ENCODE measurements around the gene CALCR. TPM values are rescaled to one million over a fixed set of nuclear protein-coding genes. Genes with fewer than 3 reads are reported as not detected.

CALCR gene
- total RNA-seq, 1 donor from 2014 or later, result not detected

GRCh38 chr7:93471456-93471855, 103.1 kb downstream of the CALCR start:
- no peaks in the 10 kb centered on the region for H3K4me1 Mint-ChIP-seq (ENCODE audit: low read depth)
- DNase-seq (ENCODE audit: low spot score), result no peak
- no peaks in the 10 kb centered on the region for H3K36me3 Mint-ChIP-seq (ENCODE audit: low read depth)
- no peaks in the 10 kb centered on the region for H3K27me3 Mint-ChIP-seq (ENCODE audit: low read depth)
- H3K9me3 Mint-ChIP-seq, result no peaks in the 10 kb centered on the region
- no peak overlapping the region for H3K27ac Mint-ChIP-seq
- no peak overlapping the region for H3K4me3 Mint-ChIP-seq (ENCODE audit: low read depth)
- intact Hi-C loops (cut with micrococcal nuclease), result no loop called here

GRCh38 chr7:93463764-93464163, 110.8 kb downstream of the CALCR start:
- intact Hi-C loops (cut with micrococcal nuclease), result no loop called here
- Mint-ChIP-seq H3K27ac (no peak overlapping the region), H3K4me3 (ENCODE audit: low read depth) (no peak overlapping the region), H3K36me3 (ENCODE audit: low read depth) (no peaks in the 10 kb centered on the region), H3K9me3 (no peaks in the 10 kb centered on the region), H3K27me3 (ENCODE audit: low read depth) (no peaks in the 10 kb centered on the region), H3K4me1 (ENCODE audit: low read depth) (no peaks in the 10 kb centered on the region)
- DNase-seq (ENCODE audit: low spot score), result no peak

GRCh38 chr7:93461350-93461749, 113.2 kb downstream of the CALCR start:
- H3K27ac Mint-ChIP-seq, result no peak overlapping the region
- intact Hi-C loops (cut with micrococcal nuclease), result no loop called here
- H3K4me3 Mint-ChIP-seq (ENCODE audit: low read depth), result no peak overlapping the region
- DNase-seq (ENCODE audit: low spot score), result no peak
- H3K9me3 Mint-ChIP-seq, result no peaks in the 10 kb centered on the region
- H3K27me3 Mint-ChIP-seq (ENCODE audit: low read depth), result no peaks in the 10 kb centered on the region
- H3K4me1 Mint-ChIP-seq (ENCODE audit: low read depth), result no peaks in the 10 kb centered on the region
- H3K36me3 Mint-ChIP-seq (ENCODE audit: low read depth), result no peaks in the 10 kb centered on the region

- intact Hi-C loops (cut with micrococcal nuclease), result no loop called here
- Mint-ChIP-seq H3K27ac (no peak overlapping the region), H3K9me3 (no peaks in the 10 kb centered on the region), H3K4me1 (ENCODE audit: low read depth) (no peaks in the 10 kb centered on the region), H3K36me3 (ENCODE audit: low read depth) (no peaks in the 10 kb centered on the region), H3K4me3 (ENCODE audit: low read depth) (no peak overlapping the region), H3K27me3 (ENCODE audit: low read depth) (no peaks in the 10 kb centered on the region)
- no peak for DNase-seq (ENCODE audit: low spot score)
Observed at GRCh38 chr7:93453262-93453661, 121.3 kb downstream of the CALCR start.

- Mint-ChIP-seq H3K36me3 (ENCODE audit: low read depth) (no peaks in the 10 kb centered on the region), H3K4me3 (ENCODE audit: low read depth) (no peak overlapping the region), H3K27me3 (ENCODE audit: low read depth) (no peaks in the 10 kb centered on the region), H3K4me1 (ENCODE audit: low read depth) (no peaks in the 10 kb centered on the region), H3K9me3 (no peaks in the 10 kb centered on the region), H3K27ac (no peak overlapping the region)
- intact Hi-C loops (cut with micrococcal nuclease), result no loop called here
- DNase-seq (ENCODE audit: low spot score), result no peak
Observed at GRCh38 chr7:93448176-93448575, 126.3 kb downstream of the CALCR start.

GRCh38 chr7:93447509-93447908, 127.0 kb downstream of the CALCR start:
- H3K9me3 Mint-ChIP-seq, result no peaks in the 10 kb centered on the region
- H3K27ac Mint-ChIP-seq, result no peak overlapping the region
- H3K36me3 Mint-ChIP-seq (ENCODE audit: low read depth), result no peaks in the 10 kb centered on the region
- no peak overlapping the region for H3K4me3 Mint-ChIP-seq (ENCODE audit: low read depth)
- intact Hi-C loops (cut with micrococcal nuclease), result no loop called here
- H3K4me1 Mint-ChIP-seq (ENCODE audit: low read depth), result no peaks in the 10 kb centered on the region
- DNase-seq (ENCODE audit: low spot score), result no peak
- no peaks in the 10 kb centered on the region for H3K27me3 Mint-ChIP-seq (ENCODE audit: low read depth)

GRCh38 chr7:93442478-93443224, 131.9 kb downstream of the CALCR start:
- intact Hi-C loops (cut with micrococcal nuclease), result loop anchor here (5.0 kb wide), 1 partner anchor 195 kb away; no protein-coding TSS in a partner anchor
- Mint-ChIP-seq H3K4me1 (ENCODE audit: low read depth) (no peaks in the 10 kb centered on the region), H3K4me3 (ENCODE audit: low read depth) (no peak overlapping the region)

GRCh38 chr7:93435791-93436190, 138.7 kb downstream of the CALCR start:
- Mint-ChIP-seq H3K27me3 (ENCODE audit: low read depth) (no peaks in the 10 kb centered on the region), H3K4me1 (ENCODE audit: low read depth) (peaks cover 2% of the 10 kb centered on the region), H3K36me3 (ENCODE audit: low read depth) (no peaks in the 10 kb centered on the region), H3K27ac (no peak overlapping the region), H3K9me3 (no peaks in the 10 kb centered on the region), H3K4me3 (ENCODE audit: low read depth) (no peak overlapping the region)
- intact Hi-C loops (cut with micrococcal nuclease), result no loop called here
- no peak for DNase-seq (ENCODE audit: low spot score)

More at GRCh38 chr7:93442478-93443224, 131.9 kb downstream of the CALCR start:
- Mint-ChIP-seq H3K36me3 (ENCODE audit: low read depth) (no peaks in the 10 kb centered on the region), H3K27ac (no peak overlapping the region), H3K9me3 (no peaks in the 10 kb centered on the region), H3K27me3 (ENCODE audit: low read depth) (no peaks in the 10 kb centered on the region)
- peak; percentile 14 for DNase-seq (ENCODE audit: low spot score)

- Mint-ChIP-seq H3K27ac (no peak overlapping the region), H3K4me1 (ENCODE audit: low read depth) (peaks cover 2% of the 10 kb centered on the region), H3K9me3 (no peaks in the 10 kb centered on the region), H3K36me3 (ENCODE audit: low read depth) (no peaks in the 10 kb centered on the region), H3K4me3 (ENCODE audit: low read depth) (no peak overlapping the region), H3K27me3 (ENCODE audit: low read depth) (no peaks in the 10 kb centered on the region)
- intact Hi-C loops (cut with micrococcal nuclease), result no loop called here
- DNase-seq (ENCODE audit: low spot score), result no peak
Observed at GRCh38 chr7:93432130-93432529, 142.4 kb downstream of the CALCR start.

- Mint-ChIP-seq H3K4me3 (ENCODE audit: low read depth) (no peak overlapping the region), H3K27ac (no peak overlapping the region)
- intact Hi-C loops (cut with micrococcal nuclease), result no loop called here
Observed at GRCh38 chr7:93430917-93431588, 143.5 kb downstream of the CALCR start.

GRCh38 chr7:93429563-93429962, 145.0 kb downstream of the CALCR start:
- DNase-seq (ENCODE audit: low spot score), result no peak
- no peaks in the 10 kb centered on the region for H3K27me3 Mint-ChIP-seq (ENCODE audit: low read depth)
- H3K27ac Mint-ChIP-seq, result no peak overlapping the region
- intact Hi-C loops (cut with micrococcal nuclease), result no loop called here
- peaks cover 2% of the 10 kb centered on the region for H3K4me1 Mint-ChIP-seq (ENCODE audit: low read depth)
- no peak overlapping the region for H3K4me3 Mint-ChIP-seq (ENCODE audit: low read depth)
- H3K36me3 Mint-ChIP-seq (ENCODE audit: low read depth), result no peaks in the 10 kb centered on the region
- no peaks in the 10 kb centered on the region for H3K9me3 Mint-ChIP-seq

More at GRCh38 chr7:93430917-93431588, 143.5 kb downstream of the CALCR start:
- H3K36me3 Mint-ChIP-seq (ENCODE audit: low read depth), result no peaks in the 10 kb centered on the region
- peaks cover 2% of the 10 kb centered on the region for H3K4me1 Mint-ChIP-seq (ENCODE audit: low read depth)
- H3K9me3 Mint-ChIP-seq, result no peaks in the 10 kb centered on the region
- H3K27me3 Mint-ChIP-seq (ENCODE audit: low read depth), result no peaks in the 10 kb centered on the region
- no peak for DNase-seq (ENCODE audit: low spot score)

GRCh38 chr7:93427107-93427506, 147.4 kb downstream of the CALCR start:
- no peaks in the 10 kb centered on the region for H3K36me3 Mint-ChIP-seq (ENCODE audit: low read depth)
- DNase-seq (ENCODE audit: low spot score), result no peak
- peaks cover 2% of the 10 kb centered on the region for H3K4me1 Mint-ChIP-seq (ENCODE audit: low read depth)
- no peaks in the 10 kb centered on the region for H3K27me3 Mint-ChIP-seq (ENCODE audit: low read depth)
- H3K4me3 Mint-ChIP-seq (ENCODE audit: low read depth), result no peak overlapping the region
- intact Hi-C loops (cut with micrococcal nuclease), result no loop called here
- H3K9me3 Mint-ChIP-seq, result no peaks in the 10 kb centered on the region
- H3K27ac Mint-ChIP-seq, result no peak overlapping the region

- H3K4me1 Mint-ChIP-seq (ENCODE audit: low read depth), result peaks cover 2% of the 10 kb centered on the region
- no peaks in the 10 kb centered on the region for H3K36me3 Mint-ChIP-seq (ENCODE audit: low read depth)
- H3K27ac Mint-ChIP-seq, result no peak overlapping the region
- intact Hi-C loops (cut with micrococcal nuclease), result no loop called here
- DNase-seq (ENCODE audit: low spot score), result no peak
- no peaks in the 10 kb centered on the region for H3K27me3 Mint-ChIP-seq (ENCODE audit: low read depth)
- H3K9me3 Mint-ChIP-seq, result no peaks in the 10 kb centered on the region
- H3K4me3 Mint-ChIP-seq (ENCODE audit: low read depth), result no peak overlapping the region
Observed at GRCh38 chr7:93426155-93426696, 148.3 kb downstream of the CALCR start.

Measured in activated T-helper 2 cell treated with anti-CD3 and anti-CD28 coated beads, Interferon-gamma antibody, Interleukin-2, Interleukin-4, amounts not matched to agents 10 μg/mL and 5 μg/mL and 100 μg/mL, durations not matched to agents 14 hours and 24 hours and 36 hours (primary cell).